Mucosa of descending colon (tissue), 3 donors: Measurements from ENCODE around the gene MRPL20. TPM values are rescaled to one million over a fixed set of nuclear protein-coding genes. Genes with fewer than 3 reads are reported as not detected.
"Not testable (repeated sequence)": the region's sequence is repeated elsewhere in the genome, so short reads cannot be mapped to it uniquely, and the experiment has no call there.

ENCODE experiments used
- ATAC-seq: fragments of 200-7000 bp; cut with Tn5 transposase; one replicate; pipeline ENCODE4 v1.9.1; 2020; ENCODE audit warnings: mild to moderate bottlenecking, moderate library complexity
- DNase-seq, 3 donors: peaks; one replicate each; pipeline ENCODE4 v3.0.0-alpha.2; 2020
- H3K36me3 ChIP-seq: fragments of 200-600 bp; one replicate; pipeline ENCODE4 v1.8.0; 2021; ENCODE audit warnings: low read depth, mild to moderate bottlenecking
- H3K4me1 ChIP-seq: fragments of 200-600 bp; one replicate; pipeline ENCODE4 v1.8.0; 2021; ENCODE audit warnings: low read depth, mild to moderate bottlenecking
- H3K4me3 ChIP-seq: fragments of 200-600 bp; one replicate; pipeline ENCODE4 v1.8.0; 2021; ENCODE audit warnings: mild to moderate bottlenecking
- H3K9me3 ChIP-seq: fragments of 200-600 bp; one replicate; pipeline ENCODE4 v1.8.0; 2021; ENCODE audit warnings: mild to moderate bottlenecking
- intact Hi-C, 2 donors: fragments of 100-400 bp; cut with DNase I in 1 of 2; cut with micrococcal nuclease in 1 of 2; formaldehyde crosslinking; loops; one replicate each; pipeline versions ENCODE4 v1.11.0 to v1.11.1; 2022; cut with DNase I, micrococcal nuclease
- total RNA-seq, 3 donors: library from RNA; stranded (reverse); fragmentation: NEBNext Ultra II Directional in 2 of 3; extraction: Animal tissue kit (Norgen Biotek cat#: 25700) in 2 of 3; gene quantifications; one replicate each; pipeline versions ENCODE4 v1.2.1 to v1.2.4, GENCODE V29; 2021 to 2023
- TF ChIP-seq, protein P1 (sequence below): fragments of 200-600 bp; IDR thresholded peaks from one replicate; pipeline ENCODE4 v1.8.0; 2022; ENCODE audit warnings: antibody characterized with exemption, mild to moderate bottlenecking
- donor health status: DM: no; HTN: no; CAD: no; lungs with moderate emphysema.
- donor health status: DM: no; HTN: no; CAD: no.
- donor health status: DM: no; HTN: yes; CAD: no.

Gene MRPL20
- total RNA-seq, 3 donors from 2014 or later, result 75.7 to 106 (median 105) TPM

DNA sequence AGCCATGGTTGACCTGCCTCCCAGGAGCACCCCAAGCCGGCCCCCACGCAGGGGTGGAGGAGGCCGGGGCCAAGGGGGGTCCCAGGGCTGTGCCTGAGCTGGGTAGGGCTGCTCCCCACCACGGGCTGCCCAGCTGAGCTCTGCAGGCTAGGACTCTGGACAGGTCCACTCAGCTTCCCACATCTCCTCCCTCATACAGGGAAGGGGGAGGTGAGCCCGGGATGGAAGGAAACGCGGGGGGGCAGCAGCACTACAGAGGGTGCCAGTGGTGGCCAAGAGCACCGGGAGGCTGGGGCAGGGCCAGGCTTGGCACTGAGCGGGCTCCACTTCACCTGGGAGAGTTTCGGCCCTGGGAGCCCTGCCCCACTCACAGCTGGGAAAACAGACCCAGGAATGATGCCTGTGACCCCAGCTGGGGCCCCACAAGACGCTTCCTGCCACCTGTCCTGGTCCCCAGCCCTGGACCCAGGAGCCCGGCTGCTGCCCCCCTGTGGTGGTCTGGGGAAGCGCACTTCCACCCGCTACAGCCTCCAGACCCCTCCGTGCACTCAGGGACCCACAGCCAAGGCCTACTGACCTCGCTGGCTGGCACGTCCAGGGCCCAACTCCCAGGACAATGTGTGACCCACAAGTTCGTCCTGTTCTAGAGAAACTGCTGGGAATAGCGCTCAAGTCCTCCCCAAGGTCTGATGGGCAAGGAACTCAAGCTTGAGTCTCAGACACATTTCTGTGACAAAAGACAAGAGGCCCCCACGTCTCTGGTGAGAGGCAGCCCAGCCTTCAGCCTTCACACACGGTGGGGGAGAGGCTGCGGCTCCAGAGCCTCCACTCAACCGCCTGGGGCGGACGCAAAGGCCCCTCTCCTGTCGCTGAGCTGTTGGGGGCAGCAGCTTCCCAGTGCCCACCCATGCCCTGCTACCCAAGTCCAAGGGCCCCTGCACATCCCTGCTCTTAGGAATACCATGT is 35.1 kb downstream of the MRPL20 start:
- H3K4me1 ChIP-seq, result peaks cover 26% of the 10 kb centered on the region
- TF ChIP-seq, protein P1, sequence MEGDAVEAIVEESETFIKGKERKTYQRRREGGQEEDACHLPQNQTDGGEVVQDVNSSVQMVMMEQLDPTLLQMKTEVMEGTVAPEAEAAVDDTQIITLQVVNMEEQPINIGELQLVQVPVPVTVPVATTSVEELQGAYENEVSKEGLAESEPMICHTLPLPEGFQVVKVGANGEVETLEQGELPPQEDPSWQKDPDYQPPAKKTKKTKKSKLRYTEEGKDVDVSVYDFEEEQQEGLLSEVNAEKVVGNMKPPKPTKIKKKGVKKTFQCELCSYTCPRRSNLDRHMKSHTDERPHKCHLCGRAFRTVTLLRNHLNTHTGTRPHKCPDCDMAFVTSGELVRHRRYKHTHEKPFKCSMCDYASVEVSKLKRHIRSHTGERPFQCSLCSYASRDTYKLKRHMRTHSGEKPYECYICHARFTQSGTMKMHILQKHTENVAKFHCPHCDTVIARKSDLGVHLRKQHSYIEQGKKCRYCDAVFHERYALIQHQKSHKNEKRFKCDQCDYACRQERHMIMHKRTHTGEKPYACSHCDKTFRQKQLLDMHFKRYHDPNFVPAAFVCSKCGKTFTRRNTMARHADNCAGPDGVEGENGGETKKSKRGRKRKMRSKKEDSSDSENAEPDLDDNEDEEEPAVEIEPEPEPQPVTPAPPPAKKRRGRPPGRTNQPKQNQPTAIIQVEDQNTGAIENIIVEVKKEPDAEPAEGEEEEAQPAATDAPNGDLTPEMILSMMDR, result peak; percentile 98
- intact Hi-C loops, result no loop called here
- no peaks in the 10 kb centered on the region for H3K9me3 ChIP-seq
- H3K36me3 ChIP-seq, result no peaks in the 10 kb centered on the region
- no peak overlapping the region for H3K4me3 ChIP-seq
- DNase-seq (peak; percentile 79 to 83 (median 80)), ATAC-seq (peak; percentile 58)

DNA sequence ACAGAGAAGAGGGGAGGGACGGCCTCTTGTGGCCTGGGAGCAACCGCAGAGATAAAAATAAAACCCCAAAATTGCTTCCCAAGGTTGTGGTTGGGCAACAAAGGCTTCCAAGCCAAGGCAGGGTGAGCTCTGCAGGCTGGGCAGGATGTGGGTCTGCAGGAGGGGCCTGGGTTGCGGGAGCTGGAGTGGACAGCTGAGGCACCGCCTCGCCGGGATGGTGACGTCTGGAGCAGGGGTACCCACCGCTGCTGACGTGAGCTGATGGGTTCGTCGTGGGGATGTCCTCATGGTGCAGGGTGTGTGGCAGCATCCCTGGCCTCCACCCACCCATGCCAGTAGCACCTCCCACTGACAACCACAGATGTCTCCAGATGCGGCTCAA is 35.7 kb downstream of the MRPL20 start:
- intact Hi-C loops, result no loop called here
- Histone ChIP-seq H3K4me3 (no peak overlapping the region), H3K36me3 (no peaks in the 10 kb centered on the region), H3K9me3 (no peaks in the 10 kb centered on the region), H3K4me1 (peaks cover 26% of the 10 kb centered on the region)
- TF ChIP-seq, protein P1, result no peak
- DNase-seq (peak in 1 of 3 donors; percentile 68), ATAC-seq (no peak)

DNA sequence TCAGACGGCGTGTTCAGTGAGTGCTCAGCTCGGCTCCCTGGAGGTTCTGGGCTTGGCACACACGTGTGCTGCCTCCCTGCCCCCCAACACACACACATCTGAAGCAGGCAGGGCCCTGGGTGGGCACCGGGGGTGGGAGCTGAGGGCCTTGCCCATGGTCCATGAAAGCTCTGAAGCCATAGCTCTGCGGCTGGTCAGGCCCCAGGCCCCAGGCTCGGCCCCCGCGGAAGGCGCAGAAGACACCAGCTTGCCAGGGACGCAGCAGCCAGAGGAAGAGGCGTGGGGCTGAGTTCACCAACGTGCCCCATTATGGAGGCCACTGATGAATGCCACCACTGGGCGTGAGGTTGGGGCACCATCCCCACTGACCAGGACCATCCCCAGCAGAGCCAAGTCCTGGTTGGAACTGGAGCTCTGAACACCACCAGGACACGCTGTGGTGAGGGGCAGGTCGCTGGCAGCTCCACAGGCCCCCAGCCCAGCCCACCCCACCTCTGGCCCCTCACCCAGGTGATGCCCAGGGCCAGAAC is 36.3 kb downstream of the MRPL20 start:
- TF ChIP-seq, protein P1, result no peak
- intact Hi-C loops, result no loop called here
- ATAC-seq (no peak), DNase-seq (no peak)
- no peaks in the 10 kb centered on the region for H3K9me3 ChIP-seq
- no peak overlapping the region for H3K4me3 ChIP-seq
- peaks cover 23% of the 10 kb centered on the region for H3K4me1 ChIP-seq
- no peaks in the 10 kb centered on the region for H3K36me3 ChIP-seq

DNA sequence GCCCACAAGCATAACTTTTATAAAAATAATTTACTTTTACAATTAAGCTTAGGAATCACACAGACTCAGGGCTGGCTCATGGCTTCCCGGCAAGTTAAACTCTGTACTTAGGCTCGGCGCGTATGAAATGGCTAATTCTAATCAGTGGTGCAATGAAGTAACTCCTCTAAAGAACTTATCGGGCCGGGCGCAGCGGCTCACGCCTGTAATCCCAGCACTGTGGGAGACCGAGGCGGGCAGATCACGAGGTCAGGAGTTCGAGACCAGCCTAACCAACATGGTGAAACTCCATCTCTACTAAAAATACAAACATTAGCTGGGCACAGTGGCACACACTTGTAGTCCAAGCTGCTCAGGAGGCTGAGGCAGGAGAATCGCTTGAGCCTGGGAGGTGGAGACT is 37.0 kb downstream of the MRPL20 start:
- H3K4me3 ChIP-seq, H3K9me3 ChIP-seq, ATAC-seq, intact Hi-C loops, DNase-seq, H3K36me3 ChIP-seq: not testable (repeated sequence)
- peaks cover 22% of the 10 kb centered on the region for H3K4me1 ChIP-seq

DNA sequence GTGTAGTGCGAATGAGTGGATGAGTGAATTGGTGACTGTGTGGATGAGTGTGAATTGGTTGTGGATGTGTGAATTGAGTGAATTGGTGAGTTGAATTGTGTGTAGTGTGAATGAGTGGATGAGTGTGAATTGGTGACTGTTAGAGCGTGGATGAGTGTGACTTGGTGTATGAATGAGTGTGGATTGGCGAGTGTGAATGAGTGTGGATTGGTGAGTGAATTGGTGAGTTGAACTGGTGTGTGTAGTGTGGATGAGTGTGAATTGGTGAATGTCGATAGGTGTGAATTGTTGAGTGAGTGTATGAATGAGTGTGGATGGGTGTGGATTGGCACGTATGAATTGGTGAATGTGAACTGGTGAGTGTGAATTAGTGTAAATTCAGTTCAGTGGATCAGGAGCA is 39.8 kb downstream of the MRPL20 start:
- intact Hi-C loops, result no loop called here
- no peak for DNase-seq
- H3K4me1 ChIP-seq, result peaks cover 8% of the 10 kb centered on the region
- no peaks in the 10 kb centered on the region for H3K36me3 ChIP-seq
- H3K9me3 ChIP-seq, result no peaks in the 10 kb centered on the region
- H3K4me3 ChIP-seq, result no peak overlapping the region
- TF ChIP-seq, protein P1, result no peak
- ATAC-seq, result no peak

DNA sequence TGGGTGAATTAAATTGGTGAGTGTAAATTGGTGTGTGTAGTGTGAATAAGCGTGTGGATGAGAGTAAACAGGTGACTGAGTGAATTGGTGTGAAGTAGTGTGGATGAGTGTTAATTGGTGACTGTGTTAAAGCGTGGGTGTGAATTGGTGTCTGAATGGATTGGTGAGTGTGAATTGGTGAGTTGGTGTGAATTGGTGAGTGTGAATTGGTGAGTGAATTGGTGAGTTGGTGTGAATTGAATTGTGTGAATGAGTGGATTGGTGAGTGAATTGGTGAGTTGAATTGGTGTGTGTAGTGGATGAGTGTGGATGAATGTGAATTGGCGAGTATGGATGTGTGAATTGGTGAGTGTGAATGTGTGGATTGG is 40.4 kb downstream of the MRPL20 start:
- TF ChIP-seq, protein P1, result no peak
- H3K9me3 ChIP-seq, result no peaks in the 10 kb centered on the region
- DNase-seq (no peak), ATAC-seq (no peak)
- no peaks in the 10 kb centered on the region for H3K36me3 ChIP-seq
- H3K4me3 ChIP-seq, result no peak overlapping the region
- intact Hi-C loops, result no loop called here
- peaks cover 2% of the 10 kb centered on the region for H3K4me1 ChIP-seq
